DND-41 (cell line): Measurements from ENCODE around the gene SDF2.
"Not testable (repeated sequence)": the region's sequence is repeated elsewhere in the genome, so short reads cannot be mapped to it uniquely, and the experiment has no call there.

ENCODE experiments used
- ATAC-seq: fragments of 200-7000 bp; cut with Tn5 transposase; 3 replicates; pipeline ENCODE4 v1.9.1; 2021; ENCODE audit warnings: low read depth; ENCODE audit not compliant: insufficient read depth
- DNase-seq: peaks from one replicate; pipeline ENCODE4 v3.0.0-alpha.2; 2020
- H2AFZ ChIP-seq: 2 replicates; pipeline ENCODE4 v1.6.0; 2012; ENCODE audit warnings: low read depth, low read length
- H3K27ac ChIP-seq: 2 replicates; pipeline ENCODE4 v1.5.1; 2012; ENCODE audit warnings: low read length, inconsistent platforms
- H3K27me3 ChIP-seq: fragments of 200-600 bp; sonication (generic); 2 replicates; pipeline ENCODE4 v1.6.0; 2012; ENCODE audit warnings: low read length, mild to moderate bottlenecking, inconsistent platforms; ENCODE audit not compliant: insufficient read depth, poor library complexity
- H3K36me3 ChIP-seq: 2 replicates; pipeline ENCODE4 v1.5.1; 2012; ENCODE audit warnings: low read length, inconsistent platforms; ENCODE audit not compliant: insufficient read depth
- H3K4me1 ChIP-seq: 2 replicates; pipeline ENCODE4 v1.5.1; 2012; ENCODE audit warnings: mild to moderate bottlenecking, low read length; ENCODE audit not compliant: insufficient read depth
- H3K4me2 ChIP-seq: 2 replicates; pipeline ENCODE4 v1.6.0; 2012; ENCODE audit warnings: mild to moderate bottlenecking, moderate library complexity, low read length, inconsistent platforms; ENCODE audit not compliant: insufficient read depth
- H3K4me3 ChIP-seq, 2 experiments: fragments of 200-600 bp in 1 of 2; shearing (Covaris generic) in 1 of 2; 2 replicates each; pipeline ENCODE4 v1.5.1; 2012 to 2016; ENCODE audit warnings: inconsistent platforms in 2 of 2, low read length in 2 of 2, mild to moderate bottlenecking in 2 of 2, low read depth in 1 of 2, moderate library complexity in 1 of 2
- H3K79me2 ChIP-seq: 2 replicates; pipeline ENCODE4 v1.6.0; 2012; ENCODE audit warnings: low read length, inconsistent platforms; ENCODE audit not compliant: insufficient read depth
- H3K9ac ChIP-seq: 2 replicates; pipeline ENCODE4 v1.6.0; 2012; ENCODE audit warnings: low read depth, mild to moderate bottlenecking, inconsistent platforms, low read length, moderate library complexity
- H3K9me3 ChIP-seq: 2 replicates; pipeline ENCODE4 v1.5.1; 2012; ENCODE audit warnings: low read length, moderate library complexity, mild to moderate bottlenecking, inconsistent platforms; ENCODE audit not compliant: insufficient read depth, severe bottlenecking
- H4K20me1 ChIP-seq: 2 replicates; pipeline ENCODE4 v1.6.0; 2012; ENCODE audit warnings: low read length; ENCODE audit not compliant: insufficient read depth
- CTCF ChIP-seq: IDR thresholded peaks from 2 replicates; pipeline ENCODE4 v1.5.1; 2012; ENCODE audit warnings: borderline replicate concordance, low read length, moderate library complexity, mild to moderate bottlenecking; ENCODE audit not compliant: poor library complexity, severe bottlenecking; ENCODE audit errors: extremely low read depth
- EZH2 ChIP-seq: IDR thresholded peaks from 3 replicates; pipeline ENCODE4 v1.6.1; 2012; ENCODE audit warnings: borderline replicate concordance, low read depth, mild to moderate bottlenecking, moderate library complexity, low read length, inconsistent platforms; ENCODE audit not compliant: severe bottlenecking

The SDF2 gene

GRCh38 chr17:28610376-28610775 is 51.3 kb downstream of the SDF2 start:
- no peak overlapping the region for H3K27ac ChIP-seq
- H4K20me1 ChIP-seq: peaks cover 5% of the 10 kb centered on the region; the same call in 1 of the 2 replicates
- no peak overlapping the region for H3K4me3 ChIP-seq
- H3K27me3 ChIP-seq: no peaks in the 10 kb centered on the region
- H3K9ac ChIP-seq: no peak overlapping the region
- no peaks in the 10 kb centered on the region for H3K4me1 ChIP-seq
- peaks cover 46% of the 10 kb centered on the region for H3K36me3 ChIP-seq
- DNase-seq (no peak), ATAC-seq (no peak)
- H2AFZ ChIP-seq: no peak overlapping the region
- TF ChIP-seq CTCF (no peak), EZH2 (no peak)
- no peak overlapping the region for H3K4me2 ChIP-seq
- H3K79me2 ChIP-seq: no peaks in the 10 kb centered on the region
- H3K9me3 ChIP-seq: no peaks in the 10 kb centered on the region

DNA sequence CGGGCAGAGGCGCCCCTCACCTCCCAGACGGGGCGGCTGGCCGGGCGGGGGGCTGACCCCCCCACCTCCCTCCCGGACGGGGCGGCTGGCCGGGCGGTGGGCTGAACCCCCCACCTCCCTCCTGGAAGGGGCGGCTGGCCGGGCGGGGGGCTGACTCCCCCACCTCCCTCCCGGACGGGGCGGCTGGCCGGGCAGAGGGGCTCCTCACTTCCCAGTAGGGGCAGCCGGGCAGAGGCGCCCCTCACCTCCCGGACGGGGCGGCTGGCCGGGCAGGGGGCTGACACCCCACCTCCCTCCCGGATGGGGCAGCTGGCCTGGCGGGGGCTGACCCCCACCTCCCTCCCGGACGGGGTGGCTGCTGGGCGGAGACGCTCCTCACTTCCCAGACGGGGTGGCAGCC is 57.7 kb downstream of the SDF2 start:
- H3K4me1 ChIP-seq: peaks cover 14% of the 10 kb centered on the region
- H3K4me2 ChIP-seq, H4K20me1 ChIP-seq, DNase-seq, H3K27ac ChIP-seq, H3K79me2 ChIP-seq, H3K4me3 ChIP-seq, H3K27me3 ChIP-seq, H3K9me3 ChIP-seq, H3K36me3 ChIP-seq, H3K9ac ChIP-seq, H2AFZ ChIP-seq, ATAC-seq: not testable (repeated sequence)

DNA sequence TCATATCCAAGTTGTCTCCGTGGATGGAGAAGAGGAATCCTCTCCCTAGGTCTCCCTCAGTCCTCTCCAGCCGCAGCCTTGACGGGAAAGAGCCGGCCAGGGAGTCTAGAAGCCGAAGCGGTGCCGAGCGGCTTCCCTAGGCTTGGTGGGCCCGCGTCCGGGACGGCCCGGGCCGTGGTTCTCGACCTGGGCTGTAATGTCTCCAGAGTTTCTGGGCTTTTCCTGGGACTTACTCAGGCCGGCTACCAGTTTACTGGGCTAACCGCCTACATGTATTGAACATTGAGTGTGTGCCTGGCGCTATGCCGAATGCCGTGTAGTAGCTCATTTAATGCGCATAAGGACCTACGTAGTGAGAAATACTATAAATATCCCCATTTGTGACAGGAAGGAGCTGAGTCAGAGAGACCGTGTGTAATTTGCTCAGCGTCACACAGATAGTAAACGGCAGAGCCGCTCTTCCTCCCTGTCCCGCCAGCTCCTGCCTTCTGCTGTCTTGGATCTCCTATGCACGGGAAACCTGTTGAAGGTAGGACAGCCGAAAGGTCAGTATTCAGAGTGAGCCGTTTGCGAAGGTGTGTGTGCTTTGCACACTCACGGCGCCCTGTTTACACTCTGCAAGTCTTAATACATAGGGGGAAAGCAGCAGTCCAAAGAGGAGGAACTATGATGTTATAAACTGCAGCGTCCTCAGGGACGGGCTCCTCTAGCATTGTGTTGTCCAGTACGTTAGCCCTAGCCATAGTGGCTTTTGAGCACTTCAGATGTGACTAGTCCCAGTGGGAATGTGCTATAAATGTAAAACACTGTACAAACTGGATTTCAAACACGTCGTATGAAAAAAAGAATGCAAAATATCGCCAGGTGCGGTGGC is 62.2 kb downstream of the SDF2 start:
- no peaks in the 10 kb centered on the region for H3K9me3 ChIP-seq
- peak; percentile 52 for ATAC-seq

More for the DNA sequence above, 62.2 kb downstream of the SDF2 start:
- TF ChIP-seq CTCF (peak; percentile 1), EZH2 (no peak)
- Histone ChIP-seq H3K4me1 (peaks cover 36% of the 10 kb centered on the region), H4K20me1 (no peaks in the 10 kb centered on the region), H3K27ac (peak overlapping the region; percentile 86), H2AFZ (peak overlapping the region; percentile 97), H3K79me2 (peaks cover 35% of the 10 kb centered on the region), H3K9ac (peak overlapping the region; percentile 93), H3K27me3 (no peaks in the 10 kb centered on the region), H3K36me3 (peaks cover 27% of the 10 kb centered on the region), H3K4me3 (peak overlapping the region; percentile 84 to 96), H3K4me2 (peak overlapping the region; percentile 78)
- DNase-seq: peak; percentile 47
